NT2/D1 (cell line): ENCODE measurements around the gene SMIM12.

Experiments used
- SUZ12 ChIP-seq: IDR thresholded peaks from 2 replicates; pipeline ENCODE4 v1.6.1; 2011; ENCODE audit not compliant: insufficient read length, insufficient read depth; ENCODE audit errors: extremely low read depth
- YY1 ChIP-seq: IDR thresholded peaks from 2 replicates; pipeline ENCODE4 v1.6.1; 2011; ENCODE audit not compliant: insufficient read length, insufficient read depth
- ZNF274 ChIP-seq: IDR thresholded peaks from 2 replicates; pipeline ENCODE4 v1.6.1; 2011; ENCODE audit warnings: mild to moderate bottlenecking, low read depth, low read length

- TF ChIP-seq ZNF274 (no peak), SUZ12 (no peak), YY1 (no peak)
Observed at GRCh38 chr1:34859446-34860200, at the start of gene SMIM12.
